ENCODE measurements around the gene MMP25.

- no peak for TF ChIP-seq CTCF (IDR thresholded peaks at IDR 0.05; ENCODE audit: low read depth, low read length, poor library complexity, severe bottlenecking)
- no peak for TF ChIP-seq EZH2phosphoT487 (IDR thresholded peaks at IDR 0.05; ENCODE audit: borderline replicate concordance, low read length)
These were observed 34.1 kb upstream of the MMP25 start for GRCh38 chr16:3012246-3012645.

Measured in DOHH2 (cell line).